ENCODE measurements around the gene TECPR1.

The TECPR1 gene

GRCh38 chr7:98186452-98187137, 65.4 kb downstream of the TECPR1 start:
- DNase-seq, result peak; percentile 66

GRCh38 chr7:98185101-98185500, 66.9 kb downstream of the TECPR1 start:
- peak; percentile 5 for DNase-seq

GRCh38 chr7:98180751-98181150, 71.3 kb downstream of the TECPR1 start:
- no peak for DNase-seq

GRCh38 chr7:98178762-98179490, 73.1 kb downstream of the TECPR1 start:
- no peak for DNase-seq

- DNase-seq, result no peak
Observed at GRCh38 chr7:98178321-98178720, 73.7 kb downstream of the TECPR1 start.

- no peak for DNase-seq
Observed at GRCh38 chr7:98177553-98177952, 74.5 kb downstream of the TECPR1 start.

GRCh38 chr7:98175260-98175940, 76.6 kb downstream of the TECPR1 start:
- DNase-seq, result no peak

- no peak for DNase-seq
Observed at GRCh38 chr7:98174334-98175259, 77.4 kb downstream of the TECPR1 start.

GRCh38 chr7:98171449-98171848, 80.6 kb downstream of the TECPR1 start:
- DNase-seq, result no peak

- DNase-seq, result no peak
Observed at GRCh38 chr7:98170966-98171365, 81.1 kb downstream of the TECPR1 start.

GRCh38 chr7:98168904-98169621, 83.0 kb downstream of the TECPR1 start:
- no peak for DNase-seq

- peak; percentile 52 for DNase-seq
Observed at GRCh38 chr7:98168181-98168903, 83.7 kb downstream of the TECPR1 start.

GRCh38 chr7:98167653-98168052, 84.4 kb downstream of the TECPR1 start:
- no peak for DNase-seq

- no peak for DNase-seq
Observed at GRCh38 chr7:98166668-98166970, 85.4 kb downstream of the TECPR1 start.

- DNase-seq, result peak; percentile 59
Observed at GRCh38 chr7:98165827-98166667, 86.0 kb downstream of the TECPR1 start.
